GM12872 (cell line): ENCODE results near the gene C19orf53.

Experiments
- CTCF ChIP-seq: IDR thresholded peaks from 3 replicates; pipeline ENCODE4 v1.5.1; 2011; ENCODE audit warnings: low read depth, mild to moderate bottlenecking, low read length, moderate library complexity; ENCODE audit not compliant: insufficient read depth

Gene C19orf53

GRCh38 chr19:13774217-13775191, at the start of gene C19orf53:
Gene C19orf53, plus strand, starts transcription at chr19:13774456. Its CDS starts 22 bp downstream, at chr19:13774478.
- no peak for TF ChIP-seq CTCF

- no peak for TF ChIP-seq CTCF
Observed at GRCh38 chr19:13726323-13726722, 47.9 kb upstream of the C19orf53 start.

GRCh38 chr19:13727798-13728197, 46.5 kb upstream of the C19orf53 start:
- TF ChIP-seq CTCF, result no peak

- TF ChIP-seq CTCF, result no peak
Observed at GRCh38 chr19:13729859-13730258, 44.4 kb upstream of the C19orf53 start.

GRCh38 chr19:13731147-13731964, 42.9 kb upstream of the C19orf53 start:
- TF ChIP-seq CTCF, result no peak

GRCh38 chr19:13732337-13732736, 41.9 kb upstream of the C19orf53 start:
- TF ChIP-seq CTCF, result no peak

GRCh38 chr19:13734751-13735150, 39.5 kb upstream of the C19orf53 start:
- TF ChIP-seq CTCF, result no peak
